Measurements from ENCODE around the gene NOD1. TPM values are rescaled to one million over a fixed set of nuclear protein-coding genes. Genes with fewer than 3 reads are reported as not detected.

Gene NOD1
- total RNA-seq, 4 donors from 2014 or later, result 17.6 to 36.5 (median 23.0) TPM

DNA sequence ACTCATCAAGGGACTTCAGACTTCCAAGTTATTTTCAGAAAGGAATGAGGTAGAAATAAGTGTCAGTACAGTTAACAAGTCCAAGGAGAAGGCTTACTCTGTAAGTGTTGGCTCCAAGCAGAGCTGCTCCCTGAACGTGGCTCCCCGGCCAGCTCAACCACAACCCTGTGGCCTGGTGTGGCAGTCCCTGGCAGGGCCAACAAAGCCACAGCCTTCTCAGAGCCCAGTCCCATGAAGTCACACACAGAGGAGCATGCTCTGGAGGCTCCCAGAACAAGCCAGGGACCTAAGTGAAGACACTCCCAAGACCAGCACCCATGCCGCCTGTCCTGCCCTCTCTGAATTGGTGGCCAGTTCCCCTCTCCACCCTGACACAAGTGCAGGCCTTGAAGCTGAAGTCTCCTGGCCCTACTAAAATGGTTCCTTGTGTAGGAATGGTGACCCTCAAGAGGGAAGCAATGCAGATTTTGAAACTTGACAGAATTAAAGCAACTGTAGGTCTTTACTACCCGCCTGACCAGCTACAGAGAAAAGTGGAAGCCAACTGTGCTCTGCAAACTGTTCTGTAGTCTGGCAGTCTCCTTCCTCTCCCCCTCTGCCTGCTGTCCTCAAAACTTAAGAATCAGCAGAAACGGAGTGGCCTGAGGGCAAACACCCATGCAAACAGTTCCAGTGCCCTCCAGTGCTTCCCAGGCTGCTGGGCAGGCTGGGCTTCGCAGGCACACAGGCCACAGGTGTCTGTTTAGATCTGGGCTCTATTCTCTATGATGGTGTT is 51.1 kb downstream of the NOD1 start:
- TF ChIP-seq, protein P1, sequence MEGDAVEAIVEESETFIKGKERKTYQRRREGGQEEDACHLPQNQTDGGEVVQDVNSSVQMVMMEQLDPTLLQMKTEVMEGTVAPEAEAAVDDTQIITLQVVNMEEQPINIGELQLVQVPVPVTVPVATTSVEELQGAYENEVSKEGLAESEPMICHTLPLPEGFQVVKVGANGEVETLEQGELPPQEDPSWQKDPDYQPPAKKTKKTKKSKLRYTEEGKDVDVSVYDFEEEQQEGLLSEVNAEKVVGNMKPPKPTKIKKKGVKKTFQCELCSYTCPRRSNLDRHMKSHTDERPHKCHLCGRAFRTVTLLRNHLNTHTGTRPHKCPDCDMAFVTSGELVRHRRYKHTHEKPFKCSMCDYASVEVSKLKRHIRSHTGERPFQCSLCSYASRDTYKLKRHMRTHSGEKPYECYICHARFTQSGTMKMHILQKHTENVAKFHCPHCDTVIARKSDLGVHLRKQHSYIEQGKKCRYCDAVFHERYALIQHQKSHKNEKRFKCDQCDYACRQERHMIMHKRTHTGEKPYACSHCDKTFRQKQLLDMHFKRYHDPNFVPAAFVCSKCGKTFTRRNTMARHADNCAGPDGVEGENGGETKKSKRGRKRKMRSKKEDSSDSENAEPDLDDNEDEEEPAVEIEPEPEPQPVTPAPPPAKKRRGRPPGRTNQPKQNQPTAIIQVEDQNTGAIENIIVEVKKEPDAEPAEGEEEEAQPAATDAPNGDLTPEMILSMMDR (IDR thresholded peaks at IDR 0.05; ENCODE audit: low read depth), result no peak

DNA sequence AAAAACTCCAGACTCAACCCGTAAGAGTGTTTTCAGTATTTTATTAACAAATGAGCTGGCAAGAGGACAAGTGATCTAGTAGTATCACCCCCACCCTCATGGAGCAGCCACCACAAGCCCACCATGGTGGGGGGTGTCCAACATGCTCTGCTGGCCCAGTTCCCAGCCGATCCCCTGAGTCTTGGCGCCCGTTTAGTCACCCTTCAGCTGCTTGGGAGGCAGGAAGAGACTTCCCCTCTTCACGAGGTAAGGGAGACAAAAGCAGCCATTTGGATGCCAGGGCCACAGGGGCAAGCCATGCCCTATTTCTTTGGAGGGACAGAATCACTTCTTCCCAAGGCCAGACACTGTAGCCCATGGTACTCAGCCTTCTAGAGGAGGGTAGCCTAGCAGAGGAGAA is 54.1 kb downstream of the NOD1 start:
- TF ChIP-seq, protein P1 (IDR thresholded peaks at IDR 0.05; ENCODE audit: low read depth), result no peak

DNA sequence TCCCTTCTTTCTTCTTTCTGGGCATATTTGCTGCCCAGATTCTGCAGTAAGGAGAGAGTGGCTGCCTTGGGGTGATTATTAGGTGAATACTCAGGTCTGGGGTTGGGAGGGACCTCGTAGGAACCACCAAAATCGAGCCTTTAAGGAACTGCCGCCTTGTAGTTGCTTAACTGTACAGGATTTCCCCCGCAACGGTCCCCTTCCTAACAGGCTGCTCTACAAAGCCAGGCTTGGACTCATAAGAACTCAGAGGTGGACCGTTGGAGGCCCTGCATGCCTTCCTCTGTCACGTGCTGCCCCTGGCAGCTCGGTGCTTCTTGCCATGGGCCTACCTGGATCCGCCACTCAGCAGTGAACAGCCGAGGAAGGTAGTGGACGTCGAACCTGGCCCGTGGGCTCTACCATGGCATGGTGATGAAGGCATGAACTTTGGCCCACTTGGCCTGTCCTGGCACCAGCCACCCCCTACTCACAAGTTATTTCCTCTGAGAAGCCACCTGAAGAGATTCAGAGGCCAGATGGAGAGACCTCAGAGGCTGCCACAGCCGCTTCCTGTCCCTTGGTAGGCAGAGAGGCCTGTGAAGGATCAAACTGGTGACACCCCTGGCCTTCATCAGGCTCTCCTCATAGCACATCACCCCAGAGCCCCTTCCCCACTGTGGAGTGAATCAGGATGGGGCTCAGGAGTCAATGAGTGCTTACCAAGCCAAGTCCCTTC is 54.6 kb downstream of the NOD1 start:
- TF ChIP-seq, protein P1 (IDR thresholded peaks at IDR 0.05; ENCODE audit: low read depth), result no peak

- TF ChIP-seq, protein P1 (IDR thresholded peaks at IDR 0.05; ENCODE audit: low read depth), result no peak
These were observed 55.7 kb downstream of the NOD1 start for GRCh38 chr7:30422922-30423321.

DNA sequence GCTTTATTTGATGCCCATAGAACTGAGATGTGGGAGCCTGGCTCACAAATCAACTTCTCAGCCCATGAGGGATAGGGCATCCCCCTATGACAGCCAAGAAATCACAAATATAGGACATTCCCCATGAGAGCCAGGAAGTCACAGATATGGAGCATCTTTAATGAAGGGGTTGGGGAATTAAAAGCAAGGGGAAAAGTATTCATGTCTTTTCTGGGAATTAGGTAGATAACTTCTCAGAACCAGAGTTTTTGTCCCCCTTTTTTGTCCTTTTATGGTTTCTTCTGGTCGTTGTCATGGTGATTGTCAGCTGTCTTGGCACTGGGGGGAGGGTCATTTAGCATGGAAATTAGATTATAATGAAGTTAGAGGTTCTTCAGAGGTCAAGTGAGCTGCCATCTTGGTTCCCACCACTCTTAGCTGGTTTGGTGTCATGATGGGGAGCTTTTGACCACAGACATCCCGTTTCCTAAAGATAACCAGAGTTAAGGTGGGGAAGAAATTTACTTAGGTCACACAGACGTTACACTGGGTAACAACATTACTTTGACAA is 56.9 kb downstream of the NOD1 start:
- TF ChIP-seq, protein P1 (IDR thresholded peaks at IDR 0.05; ENCODE audit: low read depth), result no peak

DNA sequence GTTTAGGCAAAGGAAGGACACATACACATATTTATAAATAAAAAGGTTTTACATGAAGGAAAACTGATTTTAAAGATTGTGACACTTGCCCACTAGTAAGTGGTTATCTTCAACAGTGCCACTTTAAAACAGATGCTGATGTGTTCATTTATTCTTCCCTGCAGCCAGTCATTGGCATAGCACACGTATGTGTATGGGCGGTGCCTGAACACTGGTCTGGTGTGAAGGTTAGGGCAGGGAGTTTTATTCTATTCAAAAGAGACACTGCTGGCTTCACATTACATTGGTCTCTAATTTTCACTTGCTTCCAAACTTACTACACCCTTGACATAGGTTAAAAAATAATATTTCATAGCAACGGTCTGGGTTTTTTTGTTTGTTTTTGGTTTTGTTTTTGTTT is 57.9 kb downstream of the NOD1 start:
- TF ChIP-seq, protein P1 (IDR thresholded peaks at IDR 0.05; ENCODE audit: low read depth), result no peak

DNA sequence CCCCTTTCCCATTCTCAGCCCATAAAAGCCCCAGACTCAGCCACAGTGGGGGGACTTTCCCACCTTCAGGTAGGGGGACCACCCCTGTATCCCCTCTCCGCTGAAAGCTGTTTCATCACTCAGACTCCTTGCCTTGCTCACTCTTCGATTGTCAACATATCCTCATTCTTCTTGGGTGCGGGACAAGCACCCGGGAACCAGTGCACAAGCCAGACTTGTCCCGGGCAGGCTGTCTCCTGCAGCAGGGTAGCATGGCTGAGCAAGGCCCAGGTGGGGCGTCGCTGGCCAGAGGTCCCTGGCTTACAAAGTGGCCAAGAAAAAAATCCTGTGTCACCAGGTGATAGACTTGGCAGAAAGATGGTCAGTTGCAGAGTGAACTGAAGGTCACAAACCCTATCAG is 64.7 kb downstream of the NOD1 start:
- TF ChIP-seq, protein P1 (IDR thresholded peaks at IDR 0.05; ENCODE audit: low read depth), result no peak

Measured in subcutaneous adipose tissue (tissue), 4 donors.